Erythroblast (primary cell): Measurements from ENCODE around the gene DDR1.

Experiments used
- GATA1 ChIP-seq: IDR thresholded peaks from 2 replicates; pipeline ENCODE4 v1.6.1; 2011; ENCODE audit warnings: low read depth, mild to moderate bottlenecking, control low read depth, low read length, moderate library complexity
- POLR2A ChIP-seq: IDR thresholded peaks from 2 replicates; pipeline ENCODE4 v1.6.1; 2011; ENCODE audit warnings: mild to moderate bottlenecking, low read length

DNA sequence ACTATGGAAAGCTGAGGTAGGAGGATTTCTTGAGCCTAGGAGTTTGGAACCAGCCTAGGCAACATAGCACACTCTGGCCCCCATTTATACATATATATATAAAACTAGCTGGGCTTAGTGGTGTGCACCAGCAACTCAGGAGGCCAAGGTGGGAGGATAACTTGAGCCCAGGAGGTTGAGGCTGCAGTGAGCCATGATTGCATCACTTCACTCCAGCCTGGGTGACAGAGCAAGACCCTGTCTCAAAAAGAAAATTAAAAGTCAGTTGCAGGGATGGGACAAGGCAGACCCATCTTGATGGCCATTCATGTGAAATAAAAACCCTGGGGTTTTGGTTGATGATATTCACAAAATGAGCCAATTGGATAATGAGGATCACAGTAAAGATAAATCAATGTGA is 17.1 kb downstream of the DDR1 start:
- TF ChIP-seq POLR2A (no peak), GATA1 (no peak)
